H1 (cell line): ENCODE results near the gene ADGRB3. TPM values are rescaled to one million over a fixed set of nuclear protein-coding genes. Genes with fewer than 3 reads are reported as not detected.

ENCODE experiments used
- BRCA1 ChIP-seq: IDR thresholded peaks from 2 replicates; pipeline ENCODE4 v1.6.1; 2012; ENCODE audit warnings: low read depth, low read length, improper control_type of control experiment
- CBX8 ChIP-seq: fragments of 300-800, 300-1000 bp; sonication (generic); IDR thresholded peaks from 2 replicates; pipeline ENCODE4 v1.7.1; 2016; ENCODE audit warnings: low read depth, low read length, borderline replicate concordance
- CHD1 ChIP-seq: IDR thresholded peaks from 2 replicates; pipeline ENCODE4 v1.6.1; 2012; ENCODE audit warnings: low read depth, low read length, improper control_type of control experiment
- NRF1 ChIP-seq: IDR thresholded peaks from 2 replicates; pipeline ENCODE4 v1.6.1; 2011; ENCODE audit warnings: mild to moderate bottlenecking, low read depth, low read length, improper control_type of control experiment
- RFX5 ChIP-seq: IDR thresholded peaks from 2 replicates; pipeline ENCODE4 v1.6.1; 2011; ENCODE audit warnings: low read depth, low read length, improper control_type of control experiment, borderline replicate concordance
- RXRA ChIP-seq: IDR thresholded peaks from 2 replicates; pipeline ENCODE4 v1.6.1; 2011; ENCODE audit warnings: low read depth, mild to moderate bottlenecking, low read length, moderate library complexity; ENCODE audit not compliant: insufficient read depth
- SP4 ChIP-seq: IDR thresholded peaks from 2 replicates; pipeline ENCODE4 v1.6.1; 2012; ENCODE audit warnings: low read length, inconsistent platforms
- TAF7 ChIP-seq: optimal IDR thresholded peaks from 2 replicates; pipeline ENCODE3; 2011; ENCODE audit warnings: low read depth, mild to moderate bottlenecking, inconsistent platforms, low read length, moderate library complexity, borderline replicate concordance
- polyA plus RNA-seq, 7 experiments: library from polyadenylated mRNA; depleted of rRNA in 3 of 7; stranded (reverse) in 5 of 7; unstranded in 2 of 7; fragments of >200 nt in 5 of 7; fragments of 200-250 nt in 2 of 7; gene quantifications; 1 replicate in 5 of 7; 2 replicates in 1 of 7; 4 replicates in 1 of 7; pipeline versions ENCODE4 v1.2.1 to v1.2.3, GENCODE V29; 2011 to 2013; ENCODE audit warnings: missing spikeins in 2 of 7, mixed read lengths in 2 of 7
- total RNA-seq: library from RNA; stranded (reverse); fragmentation: NEBNext Ultra II Directional; extraction: Animal tissue kit (Norgen Biotek cat#: 25700); gene quantifications from 2 replicates; pipeline ENCODE4 v1.2.1, GENCODE V29; 2021
- TF ChIP-seq, protein P1 (sequence below): fragments of 300-600 bp; sonication (generic); IDR thresholded peaks from 2 replicates; pipeline ENCODE4 v1.7.1; 2012; ENCODE audit warnings: low read length, moderate library complexity, mild to moderate bottlenecking, inconsistent platforms; ENCODE audit not compliant: insufficient replicate concordance
- TF ChIP-seq, protein P2 (sequence below): IDR thresholded peaks from 2 replicates; pipeline ENCODE4 v1.6.1; 2012; ENCODE audit warnings: inconsistent platforms

Gene ADGRB3
- total and polyA plus RNA-seq, 2 of the 8 experiments (the other 6 are each of a cell fraction or from before 2014, with no cell fraction given) = 0.35 to 1.2 TPM

DNA sequence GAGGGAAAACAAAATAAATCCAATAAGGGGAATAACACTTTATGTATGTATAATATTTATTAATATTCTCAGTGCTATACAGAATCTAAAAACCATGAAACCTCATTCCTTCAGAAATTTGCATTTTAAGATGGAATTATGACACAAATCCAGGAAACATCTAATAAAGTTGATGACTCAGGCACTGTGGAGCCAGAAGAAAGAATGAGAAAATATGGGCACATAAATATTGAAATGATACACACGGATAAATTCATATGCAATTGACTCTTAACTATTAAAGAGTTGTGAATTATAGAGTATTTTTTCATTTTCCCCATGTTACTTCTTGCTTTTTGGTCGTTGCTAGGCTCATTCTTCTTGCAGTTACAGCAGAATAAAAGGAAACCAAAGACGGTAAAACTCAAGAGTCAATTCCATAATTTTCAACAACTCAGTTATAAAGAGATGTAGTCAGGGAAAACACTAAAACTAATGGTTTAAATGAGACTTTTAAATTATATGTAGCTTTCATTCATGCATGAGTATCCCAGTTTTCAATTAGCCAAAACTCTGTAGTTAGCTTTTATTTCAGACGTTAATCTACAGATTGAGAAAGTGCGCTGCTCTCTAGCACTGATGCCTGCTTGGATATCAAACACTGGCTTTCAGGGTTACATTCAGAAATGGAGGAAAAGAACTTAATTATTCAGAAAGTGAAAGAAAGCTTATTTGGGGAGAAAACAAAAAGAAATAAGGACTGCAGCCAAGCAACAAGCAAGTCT lies 95.4 kb downstream of the ADGRB3 start (continued):
- TF ChIP-seq, protein P1, sequence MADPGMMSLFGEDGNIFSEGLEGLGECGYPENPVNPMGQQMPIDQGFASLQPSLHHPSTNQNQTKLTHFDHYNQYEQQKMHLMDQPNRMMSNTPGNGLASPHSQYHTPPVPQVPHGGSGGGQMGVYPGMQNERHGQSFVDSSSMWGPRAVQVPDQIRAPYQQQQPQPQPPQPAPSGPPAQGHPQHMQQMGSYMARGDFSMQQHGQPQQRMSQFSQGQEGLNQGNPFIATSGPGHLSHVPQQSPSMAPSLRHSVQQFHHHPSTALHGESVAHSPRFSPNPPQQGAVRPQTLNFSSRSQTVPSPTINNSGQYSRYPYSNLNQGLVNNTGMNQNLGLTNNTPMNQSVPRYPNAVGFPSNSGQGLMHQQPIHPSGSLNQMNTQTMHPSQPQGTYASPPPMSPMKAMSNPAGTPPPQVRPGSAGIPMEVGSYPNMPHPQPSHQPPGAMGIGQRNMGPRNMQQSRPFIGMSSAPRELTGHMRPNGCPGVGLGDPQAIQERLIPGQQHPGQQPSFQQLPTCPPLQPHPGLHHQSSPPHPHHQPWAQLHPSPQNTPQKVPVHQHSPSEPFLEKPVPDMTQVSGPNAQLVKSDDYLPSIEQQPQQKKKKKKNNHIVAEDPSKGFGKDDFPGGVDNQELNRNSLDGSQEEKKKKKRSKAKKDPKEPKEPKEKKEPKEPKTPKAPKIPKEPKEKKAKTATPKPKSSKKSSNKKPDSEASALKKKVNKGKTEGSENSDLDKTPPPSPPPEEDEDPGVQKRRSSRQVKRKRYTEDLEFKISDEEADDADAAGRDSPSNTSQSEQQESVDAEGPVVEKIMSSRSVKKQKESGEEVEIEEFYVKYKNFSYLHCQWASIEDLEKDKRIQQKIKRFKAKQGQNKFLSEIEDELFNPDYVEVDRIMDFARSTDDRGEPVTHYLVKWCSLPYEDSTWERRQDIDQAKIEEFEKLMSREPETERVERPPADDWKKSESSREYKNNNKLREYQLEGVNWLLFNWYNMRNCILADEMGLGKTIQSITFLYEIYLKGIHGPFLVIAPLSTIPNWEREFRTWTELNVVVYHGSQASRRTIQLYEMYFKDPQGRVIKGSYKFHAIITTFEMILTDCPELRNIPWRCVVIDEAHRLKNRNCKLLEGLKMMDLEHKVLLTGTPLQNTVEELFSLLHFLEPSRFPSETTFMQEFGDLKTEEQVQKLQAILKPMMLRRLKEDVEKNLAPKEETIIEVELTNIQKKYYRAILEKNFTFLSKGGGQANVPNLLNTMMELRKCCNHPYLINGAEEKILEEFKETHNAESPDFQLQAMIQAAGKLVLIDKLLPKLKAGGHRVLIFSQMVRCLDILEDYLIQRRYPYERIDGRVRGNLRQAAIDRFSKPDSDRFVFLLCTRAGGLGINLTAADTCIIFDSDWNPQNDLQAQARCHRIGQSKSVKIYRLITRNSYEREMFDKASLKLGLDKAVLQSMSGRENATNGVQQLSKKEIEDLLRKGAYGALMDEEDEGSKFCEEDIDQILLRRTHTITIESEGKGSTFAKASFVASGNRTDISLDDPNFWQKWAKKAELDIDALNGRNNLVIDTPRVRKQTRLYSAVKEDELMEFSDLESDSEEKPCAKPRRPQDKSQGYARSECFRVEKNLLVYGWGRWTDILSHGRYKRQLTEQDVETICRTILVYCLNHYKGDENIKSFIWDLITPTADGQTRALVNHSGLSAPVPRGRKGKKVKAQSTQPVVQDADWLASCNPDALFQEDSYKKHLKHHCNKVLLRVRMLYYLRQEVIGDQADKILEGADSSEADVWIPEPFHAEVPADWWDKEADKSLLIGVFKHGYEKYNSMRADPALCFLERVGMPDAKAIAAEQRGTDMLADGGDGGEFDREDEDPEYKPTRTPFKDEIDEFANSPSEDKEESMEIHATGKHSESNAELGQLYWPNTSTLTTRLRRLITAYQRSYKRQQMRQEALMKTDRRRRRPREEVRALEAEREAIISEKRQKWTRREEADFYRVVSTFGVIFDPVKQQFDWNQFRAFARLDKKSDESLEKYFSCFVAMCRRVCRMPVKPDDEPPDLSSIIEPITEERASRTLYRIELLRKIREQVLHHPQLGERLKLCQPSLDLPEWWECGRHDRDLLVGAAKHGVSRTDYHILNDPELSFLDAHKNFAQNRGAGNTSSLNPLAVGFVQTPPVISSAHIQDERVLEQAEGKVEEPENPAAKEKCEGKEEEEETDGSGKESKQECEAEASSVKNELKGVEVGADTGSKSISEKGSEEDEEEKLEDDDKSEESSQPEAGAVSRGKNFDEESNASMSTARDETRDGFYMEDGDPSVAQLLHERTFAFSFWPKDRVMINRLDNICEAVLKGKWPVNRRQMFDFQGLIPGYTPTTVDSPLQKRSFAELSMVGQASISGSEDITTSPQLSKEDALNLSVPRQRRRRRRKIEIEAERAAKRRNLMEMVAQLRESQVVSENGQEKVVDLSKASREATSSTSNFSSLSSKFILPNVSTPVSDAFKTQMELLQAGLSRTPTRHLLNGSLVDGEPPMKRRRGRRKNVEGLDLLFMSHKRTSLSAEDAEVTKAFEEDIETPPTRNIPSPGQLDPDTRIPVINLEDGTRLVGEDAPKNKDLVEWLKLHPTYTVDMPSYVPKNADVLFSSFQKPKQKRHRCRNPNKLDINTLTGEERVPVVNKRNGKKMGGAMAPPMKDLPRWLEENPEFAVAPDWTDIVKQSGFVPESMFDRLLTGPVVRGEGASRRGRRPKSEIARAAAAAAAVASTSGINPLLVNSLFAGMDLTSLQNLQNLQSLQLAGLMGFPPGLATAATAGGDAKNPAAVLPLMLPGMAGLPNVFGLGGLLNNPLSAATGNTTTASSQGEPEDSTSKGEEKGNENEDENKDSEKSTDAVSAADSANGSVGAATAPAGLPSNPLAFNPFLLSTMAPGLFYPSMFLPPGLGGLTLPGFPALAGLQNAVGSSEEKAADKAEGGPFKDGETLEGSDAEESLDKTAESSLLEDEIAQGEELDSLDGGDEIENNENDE = no peak
- TF ChIP-seq CHD1 = no peak
- no peak for TF ChIP-seq RXRA
- TF ChIP-seq TAF7 = no peak
- TF ChIP-seq RFX5 = no peak
- TF ChIP-seq BRCA1 = no peak
- no peak for TF ChIP-seq NRF1
- no peak for TF ChIP-seq SP4
- TF ChIP-seq CBX8 = no peak
- TF ChIP-seq, protein P2, sequence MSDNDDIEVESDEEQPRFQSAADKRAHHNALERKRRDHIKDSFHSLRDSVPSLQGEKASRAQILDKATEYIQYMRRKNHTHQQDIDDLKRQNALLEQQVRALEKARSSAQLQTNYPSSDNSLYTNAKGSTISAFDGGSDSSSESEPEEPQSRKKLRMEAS = no peak
